ENCODE measurements around the gene CDC42BPG.

DNA sequence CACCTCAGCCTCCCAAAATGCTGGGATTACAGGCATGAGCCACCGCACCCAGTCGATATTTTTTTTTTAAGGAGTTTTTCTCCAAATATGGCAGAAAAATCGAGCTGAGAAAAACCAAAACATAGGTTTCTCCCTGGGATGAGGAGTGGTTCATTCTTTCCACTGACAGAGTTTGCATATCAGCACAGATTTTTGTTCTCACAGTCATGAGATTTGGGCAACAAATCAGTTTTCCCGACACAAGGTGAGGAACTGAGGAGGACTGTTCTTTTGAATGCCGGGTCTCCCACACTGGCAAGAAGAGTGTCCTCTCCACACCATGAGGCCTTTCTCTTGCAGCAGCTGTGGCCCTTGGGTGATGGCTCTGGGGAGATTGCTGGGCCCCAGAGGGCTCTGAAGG is 37.8 kb upstream of the CDC42BPG start:
- TF ChIP-seq SIX5 (IDR thresholded peaks at IDR 0.05; ENCODE audit: low read depth, low read length, severe bottlenecking) = no peak
- no peak for TF ChIP-seq SMARCA5 (IDR thresholded peaks at IDR 0.05)
- TF ChIP-seq RFX5 (IDR thresholded peaks at IDR 0.05; ENCODE audit: low read depth, low read length) = no peak
- no peak for TF ChIP-seq ATF7 (IDR thresholded peaks at IDR 0.05; ENCODE audit: low read depth)
- TF ChIP-seq CBX5 (IDR thresholded peaks at IDR 0.05; ENCODE audit: low read depth) = no peak
- TF ChIP-seq EZH2 (IDR thresholded peaks at IDR 0.05; ENCODE audit: borderline replicate concordance, control insufficient read depth, low read depth, low read length) = no peak
- TF ChIP-seq, protein P1, sequence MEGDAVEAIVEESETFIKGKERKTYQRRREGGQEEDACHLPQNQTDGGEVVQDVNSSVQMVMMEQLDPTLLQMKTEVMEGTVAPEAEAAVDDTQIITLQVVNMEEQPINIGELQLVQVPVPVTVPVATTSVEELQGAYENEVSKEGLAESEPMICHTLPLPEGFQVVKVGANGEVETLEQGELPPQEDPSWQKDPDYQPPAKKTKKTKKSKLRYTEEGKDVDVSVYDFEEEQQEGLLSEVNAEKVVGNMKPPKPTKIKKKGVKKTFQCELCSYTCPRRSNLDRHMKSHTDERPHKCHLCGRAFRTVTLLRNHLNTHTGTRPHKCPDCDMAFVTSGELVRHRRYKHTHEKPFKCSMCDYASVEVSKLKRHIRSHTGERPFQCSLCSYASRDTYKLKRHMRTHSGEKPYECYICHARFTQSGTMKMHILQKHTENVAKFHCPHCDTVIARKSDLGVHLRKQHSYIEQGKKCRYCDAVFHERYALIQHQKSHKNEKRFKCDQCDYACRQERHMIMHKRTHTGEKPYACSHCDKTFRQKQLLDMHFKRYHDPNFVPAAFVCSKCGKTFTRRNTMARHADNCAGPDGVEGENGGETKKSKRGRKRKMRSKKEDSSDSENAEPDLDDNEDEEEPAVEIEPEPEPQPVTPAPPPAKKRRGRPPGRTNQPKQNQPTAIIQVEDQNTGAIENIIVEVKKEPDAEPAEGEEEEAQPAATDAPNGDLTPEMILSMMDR (IDR thresholded peaks at IDR 0.05 in 2 of 3, conservative IDR thresholded peaks at IDR 0.05 in 1 of 3; ENCODE audit: control insufficient read depth in 2 of 3, extremely low read depth in 1 of 3, insufficient read depth in 1 of 3, low read depth in 3 of 3, low read length in 3 of 3) = no peak
